Measurements from ENCODE around the gene MIAT.
A peak's percentile ranks its signal among the peaks of the same experiment; 100 is the strongest.
"Not testable (repeated sequence)": the region's sequence is repeated elsewhere in the genome, so short reads cannot be mapped to it uniquely, and the experiment has no call there.

The MIAT gene

GRCh38 chr22:26656891-26657851 lies at the start of gene MIAT:
Gene MIAT (plus strand): TSS chr22:26657588.
- DNase-seq = peak; percentile 23

GRCh38 chr22:26608129-26608528 lies 49.3 kb upstream of the MIAT start:
- no peak for DNase-seq

GRCh38 chr22:26609287-26609686 lies 48.1 kb upstream of the MIAT start:
- no peak for DNase-seq

- DNase-seq = peak; percentile 95
These were observed 47.1 kb upstream of the MIAT start for GRCh38 chr22:26610072-26610958.

GRCh38 chr22:26610996-26611395 lies 46.4 kb upstream of the MIAT start:
- DNase-seq = peak; percentile 57

GRCh38 chr22:26612652-26613051 lies 44.7 kb upstream of the MIAT start:
- no peak for DNase-seq

- DNase-seq = not testable (repeated sequence)
These were observed 43.6 kb upstream of the MIAT start for GRCh38 chr22:26613753-26614152.

GRCh38 chr22:26614322-26614721 lies 43.1 kb upstream of the MIAT start:
- no peak for DNase-seq

GRCh38 chr22:26615149-26615548 lies 42.2 kb upstream of the MIAT start:
- no peak for DNase-seq

- DNase-seq = no peak
These were observed 41.5 kb upstream of the MIAT start for GRCh38 chr22:26615830-26616435.

- DNase-seq = no peak
These were observed 40.7 kb upstream of the MIAT start for GRCh38 chr22:26616650-26617049.

- peak; percentile 55 for DNase-seq
These were observed 39.9 kb upstream of the MIAT start, which contains the start of gene CRYBB1 for GRCh38 chr22:26617271-26618199. Gene CRYBB1 (minus strand): TSS chr22:26618027. CDS start chr22:26616319, 1,708 bp downstream.

GRCh38 chr22:26618455-26618854 lies 38.9 kb upstream of the MIAT start:
- DNase-seq = no peak

- no peak for DNase-seq
These were observed 37.9 kb upstream of the MIAT start for GRCh38 chr22:26619510-26619909.

GRCh38 chr22:26620197-26620596 lies 37.2 kb upstream of the MIAT start:
- no peak for DNase-seq

GRCh38 chr22:26621663-26622062 lies 35.7 kb upstream of the MIAT start, which contains the start of gene CRYBA4:
Gene CRYBA4 (plus strand): TSS chr22:26621963. CDS start chr22:26622597, 634 bp downstream.
- DNase-seq = no peak

GRCh38 chr22:26623984-26624383 lies 33.4 kb upstream of the MIAT start:
- DNase-seq = no peak

- no peak for DNase-seq
These were observed 32.6 kb upstream of the MIAT start for GRCh38 chr22:26624803-26625202.

GRCh38 chr22:26629988-26630761 lies 27.2 kb upstream of the MIAT start:
- no peak for DNase-seq

GRCh38 chr22:26631282-26631681 lies 26.1 kb upstream of the MIAT start:
- no peak for DNase-seq

Measured in HCEC 1CT (cell line).